Smooth muscle cell (in vitro differentiated cells): Measurements from ENCODE around the gene SCN1B. TPM values are rescaled to one million over a fixed set of nuclear protein-coding genes. Genes with fewer than 3 reads are reported as not detected.

Source experiments
- DNase-seq: peaks from one replicate; lab custom pipeline; 2025; ENCODE audit not compliant: unreplicated experiment; lab: John Stamatoyannopoulos, UW
- H2AFZ ChIP-seq: fragments of 200-600 bp; sonication (generic); 2 replicates; pipeline ENCODE4 v1.6.0; 2016; ENCODE audit warnings: antibody characterized with exemption, low read depth, mild to moderate bottlenecking
- H3F3A ChIP-seq: fragments of 200-600 bp; sonication (generic); 2 replicates; pipeline ENCODE4 v1.6.0; 2017; ENCODE audit warnings: antibody characterized with exemption, low read depth
- H3K27ac ChIP-seq: fragments of 200-600 bp; sonication (generic); 2 replicates; pipeline ENCODE4 v1.5.1; 2016; ENCODE audit warnings: low read depth, mild to moderate bottlenecking
- H3K27me3 ChIP-seq: fragments of 200-600 bp; sonication (generic); 2 replicates; pipeline ENCODE4 v1.6.1; 2016; ENCODE audit warnings: low read depth, mild to moderate bottlenecking
- H3K36me3 ChIP-seq: fragments of 200-600 bp; sonication (generic); 2 replicates; pipeline ENCODE4 v1.5.1; 2016; ENCODE audit warnings: low read depth
- H3K4me1 ChIP-seq: fragments of 200-600 bp; sonication (generic); 2 replicates; pipeline ENCODE4 v1.5.1; 2016; ENCODE audit warnings: low read depth
- H3K4me2 ChIP-seq: fragments of 200-600 bp; sonication (generic); 2 replicates; pipeline ENCODE4 v1.6.0; 2016; ENCODE audit warnings: mild to moderate bottlenecking
- H3K4me3 ChIP-seq: fragments of 200-600 bp; sonication (generic); 2 replicates; pipeline ENCODE4 v1.5.1; 2016; ENCODE audit warnings: mild to moderate bottlenecking
- H3K79me2 ChIP-seq: fragments of 200-600 bp; sonication (generic); 2 replicates; pipeline ENCODE4 v1.6.0; 2016; ENCODE audit warnings: low read depth, mild to moderate bottlenecking
- H3K9ac ChIP-seq: fragments of 200-600 bp; sonication (generic); 2 replicates; pipeline ENCODE4 v1.6.0; 2016; ENCODE audit warnings: low read depth
- H3K9me3 ChIP-seq: fragments of 200-600 bp; sonication (generic); replicated peaks from 2 replicates; pipeline ENCODE4 v1.5.1; 2016; ENCODE audit warnings: low read depth
- H4K20me1 ChIP-seq: fragments of 200-600 bp; sonication (generic); 2 replicates; pipeline ENCODE4 v1.6.0; 2016; ENCODE audit warnings: low read depth
- CTCF ChIP-seq: fragments of 200-600 bp; sonication (generic); IDR thresholded peaks from 2 replicates; pipeline ENCODE4 v1.5.1; 2017; ENCODE audit warnings: borderline replicate concordance, mild to moderate bottlenecking, antibody characterized with exemption; ENCODE audit not compliant: insufficient read depth, poor library complexity, severe bottlenecking
- WGBS: methylation state at CpG from one replicate; pipeline ENCODE4 v1.1.7; 2016; ENCODE audit warnings: low lambda C conversion rate; 5-methylcytosine and 5-hydroxymethylcytosine counted together
- polyA plus RNA-seq: library from polyadenylated mRNA; unstranded; fragments of >200 nt; fragmentation: Nextera tagmentation; extraction: Ambion mirVana; gene quantifications from 2 replicates; pipeline ENCODE4 v1.2.1, GENCODE V29; 2016
- total RNA-seq: library from RNA; depleted of rRNA; stranded (reverse); fragments of >200 nt; gene quantifications from 2 replicates; pipeline ENCODE4 v1.2.3, GENCODE V29; 2014

Gene SCN1B
- total and polyA plus RNA-seq, 2 experiments from 2014 or later, result 0.99 to 2.2 TPM

- Histone ChIP-seq H3K9ac (no peak overlapping the region), H3K9me3 (no peaks in the 10 kb centered on the region), H3K4me1 (no peaks in the 10 kb centered on the region), H3K79me2 (no peaks in the 10 kb centered on the region), H3K27me3 (no peaks in the 10 kb centered on the region), H4K20me1 (no peaks in the 10 kb centered on the region), H3K4me2 (no peak overlapping the region), H3K4me3 (peak overlapping the region; percentile 23), H3K27ac (no peak overlapping the region), H3K36me3 (no peaks in the 10 kb centered on the region), H3F3A (no peaks in the 10 kb centered on the region), H2AFZ (no peak overlapping the region)
- 92% methylated on average over 14 of the region's 14 CpGs for WGBS
- DNase-seq, result no peak
- TF ChIP-seq CTCF, result no peak
Observed at GRCh38 chr19:35042954-35043604, 12.8 kb downstream of the SCN1B start.

GRCh38 chr19:35043906-35044305 is 13.6 kb downstream of the SCN1B start:
- Histone ChIP-seq H3K4me1 (no peaks in the 10 kb centered on the region), H3K36me3 (no peaks in the 10 kb centered on the region), H3K4me2 (no peak overlapping the region), H2AFZ (no peak overlapping the region), H3K79me2 (no peaks in the 10 kb centered on the region), H3K27ac (no peak overlapping the region), H3F3A (no peaks in the 10 kb centered on the region), H3K4me3 (no peak overlapping the region), H3K9me3 (no peaks in the 10 kb centered on the region), H4K20me1 (no peaks in the 10 kb centered on the region), H3K9ac (no peak overlapping the region), H3K27me3 (no peaks in the 10 kb centered on the region)
- TF ChIP-seq CTCF, result no peak
- no peak for DNase-seq
- 89% methylated on average over 14 of the region's 14 CpGs for WGBS

GRCh38 chr19:35044317-35045117 is 14.2 kb downstream of the SCN1B start:
- WGBS, result 65% methylated on average over 9 of the region's 9 CpGs
- DNase-seq, result no peak
- H3K4me1 ChIP-seq, result no peaks in the 10 kb centered on the region
- H3K27ac ChIP-seq, result no peak overlapping the region
- H3K79me2 ChIP-seq, result no peaks in the 10 kb centered on the region
- no peaks in the 10 kb centered on the region for H3F3A ChIP-seq
- no peaks in the 10 kb centered on the region for H3K36me3 ChIP-seq
- H3K27me3 ChIP-seq, result no peaks in the 10 kb centered on the region
- H4K20me1 ChIP-seq, result no peaks in the 10 kb centered on the region
- H3K9ac ChIP-seq, result no peak overlapping the region
- TF ChIP-seq CTCF, result peak; percentile 94
- H3K4me3 ChIP-seq, result no peak overlapping the region
- no peak overlapping the region for H3K4me2 ChIP-seq
- H2AFZ ChIP-seq, result no peak overlapping the region
- no peaks in the 10 kb centered on the region for H3K9me3 ChIP-seq
